GM12891 (cell line): ENCODE results near the gene CENPT.

Source experiments
- PAX5 ChIP-seq: IDR thresholded peaks from 2 replicates; pipeline ENCODE4 v1.6.1; 2011; ENCODE audit warnings: low read length, moderate library complexity, mild to moderate bottlenecking; ENCODE audit not compliant: insufficient read depth, severe bottlenecking
- POLR2A ChIP-seq: IDR thresholded peaks from 2 replicates; pipeline ENCODE4 v1.6.1; 2011; ENCODE audit warnings: low read depth, low read length, control low read depth
- POLR2AphosphoS5 ChIP-seq: IDR thresholded peaks from 2 replicates; pipeline ENCODE4 v1.6.1; 2011; ENCODE audit warnings: low read depth, low read length, control low read depth
- POU2F2 ChIP-seq: IDR thresholded peaks from 2 replicates; pipeline ENCODE4 v1.6.1; 2011; ENCODE audit warnings: low read depth, mild to moderate bottlenecking, control low read depth, low read length, moderate library complexity
- SPI1 ChIP-seq: IDR thresholded peaks from 2 replicates; pipeline ENCODE4 v1.6.1; 2011; ENCODE audit warnings: low read depth, low read length, control low read depth
- TAF1 ChIP-seq: IDR thresholded peaks from 2 replicates; pipeline ENCODE4 v1.6.1; 2011; ENCODE audit warnings: low read depth, low read length, control low read depth

DNA sequence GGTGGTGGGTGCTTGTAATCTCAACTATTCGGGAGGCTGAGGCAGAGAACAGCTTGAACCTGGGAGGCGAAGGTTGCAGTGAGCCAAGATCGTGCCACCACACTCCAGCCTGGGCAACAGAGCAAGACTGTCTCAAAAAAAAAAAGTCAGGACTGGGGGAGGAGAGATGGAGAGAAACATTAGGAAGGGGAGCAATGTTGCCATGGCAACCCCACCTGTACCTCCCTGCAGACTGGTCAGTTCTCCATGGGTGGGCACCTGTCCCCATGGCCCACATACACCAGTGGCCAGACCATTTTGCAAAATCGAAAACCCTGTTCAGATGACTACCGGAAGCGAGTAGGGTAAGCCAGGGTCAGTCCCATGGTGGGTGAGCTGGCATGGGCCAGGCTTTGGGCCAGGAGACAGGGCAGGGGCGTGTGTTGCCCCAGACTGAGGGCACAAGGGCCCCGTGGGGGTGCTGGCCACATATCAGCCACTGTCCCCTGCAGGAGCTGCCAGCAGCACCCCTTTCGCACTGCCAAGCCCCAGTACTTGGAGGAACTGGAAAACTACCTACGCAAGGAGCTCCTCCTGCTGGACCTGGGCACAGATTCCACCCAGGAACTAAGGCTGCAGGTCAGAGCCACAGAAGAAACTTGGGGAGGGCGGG is 26.8 kb downstream of the CENPT start:
- no peak for TF ChIP-seq POLR2AphosphoS5
- no peak for TF ChIP-seq POLR2A
- TF ChIP-seq TAF1 = no peak
- no peak for TF ChIP-seq SPI1
- no peak for TF ChIP-seq POU2F2
- TF ChIP-seq PAX5 = no peak
